Astrocyte (in vitro differentiated cells and primary cell): Measurements from ENCODE around the gene USP11.

ENCODE experiments used
- EZH2 ChIP-seq: IDR thresholded peaks from 2 replicates; pipeline ENCODE4 v1.6.1; 2012; ENCODE audit warnings: mild to moderate bottlenecking, low read length, inconsistent platforms; ENCODE audit not compliant: insufficient read depth
- TF ChIP-seq, protein P1 (sequence below): IDR thresholded peaks from 2 replicates; pipeline ENCODE4 v1.5.1; 2011; ENCODE audit warnings: low read depth, mild to moderate bottlenecking, inconsistent platforms, low read length, moderate library complexity; ENCODE audit not compliant: insufficient read depth

DNA sequence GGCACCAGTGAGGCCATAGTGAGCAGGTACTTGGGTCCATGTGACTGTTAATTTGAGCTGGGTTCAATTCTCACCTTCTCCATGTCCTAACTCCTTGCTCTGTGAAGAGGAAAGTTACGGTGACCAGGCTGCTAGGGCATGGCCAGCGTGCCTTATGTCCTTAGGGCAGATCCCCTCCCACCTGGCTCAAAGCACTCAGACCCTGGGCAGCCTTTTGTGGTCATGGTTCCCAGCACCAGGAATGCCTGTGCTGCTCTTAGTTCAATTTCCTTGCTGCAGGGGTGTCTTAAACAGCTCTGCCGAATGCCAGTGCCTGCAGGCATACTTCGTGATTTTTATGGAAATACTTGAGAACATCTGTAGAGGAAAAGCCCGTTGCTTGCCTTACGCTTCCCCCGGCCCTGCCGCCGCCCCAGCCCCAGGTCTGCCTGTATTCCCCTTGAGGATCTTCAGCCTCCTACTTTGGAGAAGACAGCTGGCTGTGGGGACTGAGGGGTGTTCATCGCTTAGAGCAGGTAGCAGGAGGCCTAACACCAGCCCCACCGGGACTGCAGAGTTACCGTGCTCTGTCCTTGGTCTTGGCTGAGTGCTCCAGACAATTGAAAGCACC, 17.4 kb upstream of the USP11 start:
- TF ChIP-seq, protein P1, sequence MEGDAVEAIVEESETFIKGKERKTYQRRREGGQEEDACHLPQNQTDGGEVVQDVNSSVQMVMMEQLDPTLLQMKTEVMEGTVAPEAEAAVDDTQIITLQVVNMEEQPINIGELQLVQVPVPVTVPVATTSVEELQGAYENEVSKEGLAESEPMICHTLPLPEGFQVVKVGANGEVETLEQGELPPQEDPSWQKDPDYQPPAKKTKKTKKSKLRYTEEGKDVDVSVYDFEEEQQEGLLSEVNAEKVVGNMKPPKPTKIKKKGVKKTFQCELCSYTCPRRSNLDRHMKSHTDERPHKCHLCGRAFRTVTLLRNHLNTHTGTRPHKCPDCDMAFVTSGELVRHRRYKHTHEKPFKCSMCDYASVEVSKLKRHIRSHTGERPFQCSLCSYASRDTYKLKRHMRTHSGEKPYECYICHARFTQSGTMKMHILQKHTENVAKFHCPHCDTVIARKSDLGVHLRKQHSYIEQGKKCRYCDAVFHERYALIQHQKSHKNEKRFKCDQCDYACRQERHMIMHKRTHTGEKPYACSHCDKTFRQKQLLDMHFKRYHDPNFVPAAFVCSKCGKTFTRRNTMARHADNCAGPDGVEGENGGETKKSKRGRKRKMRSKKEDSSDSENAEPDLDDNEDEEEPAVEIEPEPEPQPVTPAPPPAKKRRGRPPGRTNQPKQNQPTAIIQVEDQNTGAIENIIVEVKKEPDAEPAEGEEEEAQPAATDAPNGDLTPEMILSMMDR, result no peak
- TF ChIP-seq EZH2, result no peak
